Measurements from ENCODE around the gene CFAP65. TPM values are rescaled to one million over a fixed set of nuclear protein-coding genes. Genes with fewer than 3 reads are reported as not detected.
A peak's percentile ranks its signal among the peaks of the same experiment; 100 is the strongest.

Gene CFAP65
- total and polyA plus RNA-seq, 2 of the 13 experiments (the other 11 are each of a cell fraction or from before 2014, with no cell fraction given) = 0.05 TPM; not detected in 1

DNA sequence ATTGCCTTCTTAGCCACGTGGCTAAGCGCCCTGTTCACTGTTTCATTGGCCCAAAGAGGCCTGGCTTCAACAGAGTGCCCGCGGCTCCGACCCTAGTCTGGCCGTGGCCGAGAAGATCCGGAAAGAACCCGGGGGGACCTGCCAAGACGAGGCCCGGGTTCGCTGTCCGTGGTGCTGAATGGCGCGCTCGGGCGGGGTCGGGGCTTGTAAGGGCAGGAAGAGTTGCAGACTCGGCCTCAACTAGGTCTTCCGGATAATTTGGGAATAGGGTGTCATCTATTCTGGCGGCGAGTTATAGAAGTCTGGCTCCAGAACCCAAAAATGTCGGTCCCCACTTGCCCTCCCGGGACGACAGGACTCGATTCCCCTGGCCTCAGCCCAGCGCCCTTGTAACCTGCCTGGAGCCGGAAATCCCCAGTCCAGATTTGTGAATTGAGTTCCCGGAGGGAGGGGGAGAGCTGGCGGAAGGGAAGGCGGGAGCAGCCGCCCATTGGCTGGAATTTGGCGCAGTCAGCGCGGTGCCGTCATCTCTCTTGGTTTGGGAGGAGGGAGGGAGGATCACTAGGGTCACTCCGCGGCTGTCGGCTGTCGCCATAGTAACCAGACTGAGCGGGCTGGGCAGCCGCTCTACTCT is 78.3 kb downstream of the CFAP65 start (continued):
- TF ChIP-seq BCLAF1 (IDR thresholded peaks at IDR 0.05) (no peak), ZNF552 (CRISPR knock-in tag; IDR thresholded peaks at IDR 0.05; ENCODE audit: borderline replicate concordance) (peak; percentile 92), RBAK (CRISPR knock-in tag; IDR thresholded peaks at IDR 0.05) (no peak), ZFY (CRISPR knock-in tag; IDR thresholded peaks at IDR 0.05) (peak; percentile 59), RARA (CRISPR knock-in tag; IDR thresholded peaks at IDR 0.05) (peak; percentile 76), ZNF333 (CRISPR knock-in tag; IDR thresholded peaks at IDR 0.05; ENCODE audit: borderline replicate concordance) (peak; percentile 93; the same call in 1 of the 2 replicates), REPIN1 (CRISPR knock-in tag; IDR thresholded peaks at IDR 0.05; ENCODE audit: borderline replicate concordance, low read depth) (peak; percentile 58; the same call in 1 of the 2 replicates), RARG (CRISPR knock-in tag; IDR thresholded peaks at IDR 0.05; ENCODE audit: low read depth) (no peak), ZBTB1 (CRISPR knock-in tag; IDR thresholded peaks at IDR 0.05; ENCODE audit: borderline replicate concordance) (no peak), ZNF609 (CRISPR knock-in tag; IDR thresholded peaks at IDR 0.05; ENCODE audit: borderline replicate concordance) (no peak), ZNF879 (CRISPR knock-in tag; IDR thresholded peaks at IDR 0.05) (peak; percentile 87; the same call in 1 of the 2 replicates), KLF9 (CRISPR knock-in tag; IDR thresholded peaks at IDR 0.05; ENCODE audit: low read depth) (0 out of 2 replicates have a peak, but pooled peaks have one; percentile 72), BORCS8-MEF2B (CRISPR knock-in tag; IDR thresholded peaks at IDR 0.05) (peak; percentile 99), KLF12 (CRISPR knock-in tag; IDR thresholded peaks at IDR 0.05; ENCODE audit: borderline replicate concordance) (peak; percentile 89), HOXA9 (CRISPR knock-in tag; IDR thresholded peaks at IDR 0.05; ENCODE audit: borderline replicate concordance) (peak; percentile 95), FOXA1 (IDR thresholded peaks at IDR 0.05) (no peak), FOXA1 (CRISPR knock-in tag; IDR thresholded peaks at IDR 0.05) (no peak), ATF1 (CRISPR knock-in tag; IDR thresholded peaks at IDR 0.05) (no peak), ZBTB42 (CRISPR knock-in tag; IDR thresholded peaks at IDR 0.05) (0 out of 2 replicates have a peak, but pooled peaks have one; percentile 50)
- TF ChIP-seq, protein P1, sequence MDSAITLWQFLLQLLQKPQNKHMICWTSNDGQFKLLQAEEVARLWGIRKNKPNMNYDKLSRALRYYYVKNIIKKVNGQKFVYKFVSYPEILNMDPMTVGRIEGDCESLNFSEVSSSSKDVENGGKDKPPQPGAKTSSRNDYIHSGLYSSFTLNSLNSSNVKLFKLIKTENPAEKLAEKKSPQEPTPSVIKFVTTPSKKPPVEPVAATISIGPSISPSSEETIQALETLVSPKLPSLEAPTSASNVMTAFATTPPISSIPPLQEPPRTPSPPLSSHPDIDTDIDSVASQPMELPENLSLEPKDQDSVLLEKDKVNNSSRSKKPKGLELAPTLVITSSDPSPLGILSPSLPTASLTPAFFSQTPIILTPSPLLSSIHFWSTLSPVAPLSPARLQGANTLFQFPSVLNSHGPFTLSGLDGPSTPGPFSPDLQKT (CRISPR knock-in tag; IDR thresholded peaks at IDR 0.05; ENCODE audit: borderline replicate concordance) = peak; percentile 17; the same call in 1 of the 2 replicates
- TF ChIP-seq, protein P2, sequence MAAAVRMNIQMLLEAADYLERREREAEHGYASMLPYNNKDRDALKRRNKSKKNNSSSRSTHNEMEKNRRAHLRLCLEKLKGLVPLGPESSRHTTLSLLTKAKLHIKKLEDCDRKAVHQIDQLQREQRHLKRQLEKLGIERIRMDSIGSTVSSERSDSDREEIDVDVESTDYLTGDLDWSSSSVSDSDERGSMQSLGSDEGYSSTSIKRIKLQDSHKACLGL (CRISPR knock-in tag; IDR thresholded peaks at IDR 0.05) = peak; percentile 88

Measured in HepG2 (cell line).